SU-DHL-6 (cell line): ENCODE results near the gene SLC30A3.

Source experiments
- EZH2phosphoT487 ChIP-seq: fragments of 200-600 bp; sonication (generic), shearing (Covaris generic); conservative IDR thresholded peaks from 2 replicates; pipeline ENCODE4 v1.6.1; 2018; ENCODE audit warnings: mild to moderate bottlenecking, antibody characterized with exemption, low read length, moderate library complexity, mixed read lengths
- TF ChIP-seq, protein P1 (sequence below): fragments of 200-600 bp; sonication (generic); IDR thresholded peaks from one replicate; pipeline ENCODE4 v1.5.1; 2017; ENCODE audit warnings: antibody characterized with exemption, mild to moderate bottlenecking, low read length, moderate library complexity; ENCODE audit not compliant: insufficient read depth, poor library complexity, severe bottlenecking

DNA sequence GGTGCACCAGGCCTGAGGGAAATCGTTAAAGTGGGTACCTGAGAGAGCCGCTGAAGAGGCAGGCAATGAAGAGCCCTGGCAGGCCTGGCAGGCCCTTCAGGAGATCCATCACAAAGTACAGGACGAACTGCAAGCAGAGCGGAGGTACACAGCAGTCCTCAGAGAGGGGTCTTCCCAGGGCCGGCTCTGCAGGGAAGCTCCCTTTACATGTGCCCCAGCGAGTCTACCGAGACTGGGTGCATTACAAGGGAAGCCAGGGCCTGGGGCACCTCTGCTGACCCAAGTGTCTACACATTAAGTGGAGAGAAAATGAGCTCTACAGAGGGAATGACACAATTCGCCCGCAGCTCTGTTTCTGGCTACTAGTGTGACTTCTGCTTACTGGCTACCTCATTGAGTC, 59.1 kb downstream of the SLC30A3 start:
- TF ChIP-seq, protein P1, sequence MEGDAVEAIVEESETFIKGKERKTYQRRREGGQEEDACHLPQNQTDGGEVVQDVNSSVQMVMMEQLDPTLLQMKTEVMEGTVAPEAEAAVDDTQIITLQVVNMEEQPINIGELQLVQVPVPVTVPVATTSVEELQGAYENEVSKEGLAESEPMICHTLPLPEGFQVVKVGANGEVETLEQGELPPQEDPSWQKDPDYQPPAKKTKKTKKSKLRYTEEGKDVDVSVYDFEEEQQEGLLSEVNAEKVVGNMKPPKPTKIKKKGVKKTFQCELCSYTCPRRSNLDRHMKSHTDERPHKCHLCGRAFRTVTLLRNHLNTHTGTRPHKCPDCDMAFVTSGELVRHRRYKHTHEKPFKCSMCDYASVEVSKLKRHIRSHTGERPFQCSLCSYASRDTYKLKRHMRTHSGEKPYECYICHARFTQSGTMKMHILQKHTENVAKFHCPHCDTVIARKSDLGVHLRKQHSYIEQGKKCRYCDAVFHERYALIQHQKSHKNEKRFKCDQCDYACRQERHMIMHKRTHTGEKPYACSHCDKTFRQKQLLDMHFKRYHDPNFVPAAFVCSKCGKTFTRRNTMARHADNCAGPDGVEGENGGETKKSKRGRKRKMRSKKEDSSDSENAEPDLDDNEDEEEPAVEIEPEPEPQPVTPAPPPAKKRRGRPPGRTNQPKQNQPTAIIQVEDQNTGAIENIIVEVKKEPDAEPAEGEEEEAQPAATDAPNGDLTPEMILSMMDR, result no peak
- TF ChIP-seq EZH2phosphoT487, result no peak
